ENCODE results near the gene LRRC8D.
A peak's percentile ranks its signal among the peaks of the same experiment; 100 is the strongest.
"Not testable (repeated sequence)": the region's sequence is repeated elsewhere in the genome, so short reads cannot be mapped to it uniquely, and the experiment has no call there.

The LRRC8D gene

GRCh38 chr1:89911191-89911991, 90.6 kb downstream of the LRRC8D start:
- DNase-seq (ENCODE audit: low read depth, low spot score): peak; percentile 52

- DNase-seq (ENCODE audit: low read depth, low spot score): no peak
Measured at GRCh38 chr1:89912073-89912472, 91.2 kb downstream of the LRRC8D start.

- no peak for DNase-seq (ENCODE audit: low read depth, low spot score)
Measured at GRCh38 chr1:89913353-89914095, 92.7 kb downstream of the LRRC8D start.

- no peak for DNase-seq (ENCODE audit: low read depth, low spot score)
Measured at GRCh38 chr1:89917353-89917752, 96.5 kb downstream of the LRRC8D start.

GRCh38 chr1:89918127-89918793, 97.4 kb downstream of the LRRC8D start:
- DNase-seq (ENCODE audit: low read depth, low spot score): no peak

GRCh38 chr1:89918794-89919155, 97.9 kb downstream of the LRRC8D start:
- DNase-seq (ENCODE audit: low read depth, low spot score): no peak

GRCh38 chr1:89919174-89919573, 98.3 kb downstream of the LRRC8D start:
- DNase-seq (ENCODE audit: low read depth, low spot score): no peak

GRCh38 chr1:89922911-89923310, 102.1 kb downstream of the LRRC8D start:
- DNase-seq (ENCODE audit: low read depth, low spot score): no peak

- no peak for DNase-seq (ENCODE audit: low read depth, low spot score)
Measured at GRCh38 chr1:89923517-89923916, 102.7 kb downstream of the LRRC8D start.

GRCh38 chr1:89924075-89924474, 103.2 kb downstream of the LRRC8D start:
- not testable (repeated sequence) for DNase-seq (ENCODE audit: low read depth, low spot score)

GRCh38 chr1:89927049-89927448, 106.2 kb downstream of the LRRC8D start:
- DNase-seq (ENCODE audit: low read depth, low spot score): no peak

- DNase-seq (ENCODE audit: low read depth, low spot score): no peak
Measured at GRCh38 chr1:89927478-89927877, 106.6 kb downstream of the LRRC8D start.

GRCh38 chr1:89928506-89928905, 107.7 kb downstream of the LRRC8D start:
- DNase-seq (ENCODE audit: low read depth, low spot score): no peak

GRCh38 chr1:89929467-89930063, 108.7 kb downstream of the LRRC8D start:
- DNase-seq (ENCODE audit: low read depth, low spot score): no peak

GRCh38 chr1:89930579-89930978, 109.7 kb downstream of the LRRC8D start:
- no peak for DNase-seq (ENCODE audit: low read depth, low spot score)

GRCh38 chr1:89931964-89932363, 111.1 kb downstream of the LRRC8D start:
- DNase-seq (ENCODE audit: low read depth, low spot score): no peak

GRCh38 chr1:89932598-89933364, 111.9 kb downstream of the LRRC8D start:
- DNase-seq (ENCODE audit: low read depth, low spot score): no peak

GRCh38 chr1:89934461-89934860, 113.6 kb downstream of the LRRC8D start:
- DNase-seq (ENCODE audit: low read depth, low spot score): no peak

GRCh38 chr1:89935235-89935634, 114.4 kb downstream of the LRRC8D start:
- DNase-seq (ENCODE audit: low read depth, low spot score): no peak

GRCh38 chr1:89936694-89937093, 115.9 kb downstream of the LRRC8D start:
- no peak for DNase-seq (ENCODE audit: low read depth, low spot score)

Measured in ELF-1 (cell line).